ENCODE results near the gene SAMD3. TPM values are rescaled to one million over a fixed set of nuclear protein-coding genes. Genes with fewer than 3 reads are reported as not detected.

SAMD3 gene
- total RNA-seq, 1 experiment from 2014 or later = not detected

DNA sequence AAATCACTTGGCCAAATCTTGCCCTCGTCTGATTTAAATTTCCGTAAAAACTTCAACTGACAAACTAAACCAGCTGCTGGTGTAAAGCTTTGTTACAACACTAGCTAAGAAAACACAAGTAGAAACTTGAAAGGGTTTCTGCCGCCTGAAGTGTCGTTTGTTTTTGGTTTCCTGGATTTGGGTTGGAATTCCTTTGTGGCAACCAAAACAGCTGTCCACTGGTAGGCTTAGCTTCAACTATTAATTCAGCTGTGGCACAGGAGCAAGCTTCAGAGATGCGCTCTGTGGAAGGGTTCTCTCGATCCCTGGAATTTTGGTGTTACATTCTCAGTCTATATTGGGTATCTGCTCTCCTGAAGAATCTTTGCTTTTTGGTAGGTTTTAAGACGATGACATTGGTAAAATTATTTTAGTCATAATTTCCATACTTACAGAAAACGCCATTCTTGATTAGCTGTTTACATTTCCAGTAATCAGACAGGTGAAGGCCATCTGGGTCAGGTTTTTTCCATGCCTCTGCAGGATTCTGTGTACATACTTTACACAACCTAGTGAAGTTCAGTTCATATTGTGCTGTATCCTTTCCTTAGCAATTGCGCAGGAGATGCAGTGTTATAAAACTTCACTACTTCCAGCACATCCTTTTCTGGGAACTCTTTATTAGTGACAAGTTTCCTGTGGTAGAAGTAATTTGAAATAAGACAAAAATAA is 29.9 kb upstream of the SAMD3 start:
- no TSS peak for BruUV-seq (replicated peaks)
- no peaks in the 10 kb centered on the region for H3K9me3 ChIP-seq (ENCODE audit: control insufficient read depth, insufficient read depth, low read depth, low read length)
- H3K27me3 ChIP-seq (ENCODE audit: control insufficient read depth, insufficient read depth, low read length) = no peaks in the 10 kb centered on the region
- no peaks in the 10 kb centered on the region for H3K4me1 ChIP-seq (ENCODE audit: control insufficient read depth, insufficient read depth, low read length)
- no peak overlapping the region for H3K4me3 ChIP-seq (ENCODE audit: low read depth in 2 of 2, low read length in 2 of 2)
- in situ Hi-C loops (cut with HindIII; ENCODE audit: low pct_unique_long_range_greater_than_20kb, low sequenced_read_pairs) = no loop called here
- no peaks in the 10 kb centered on the region for H3K36me3 ChIP-seq (ENCODE audit: control insufficient read depth, insufficient read depth, low read length)
- TF ChIP-seq SIN3A (IDR thresholded peaks at IDR 0.05; ENCODE audit: borderline replicate concordance, insufficient read depth, low read depth, low read length) (no peak), CTCF (IDR thresholded peaks at IDR 0.05) (no peak), POLR2AphosphoS5 (IDR thresholded peaks at IDR 0.05; ENCODE audit: low read depth, low read length) (no peak), TCF7L2 (IDR thresholded peaks at IDR 0.05; ENCODE audit: low read depth, low read length) (no peak), REST (IDR thresholded peaks at IDR 0.05; ENCODE audit: insufficient read depth in 1 of 2, low read depth in 2 of 2, low read length in 1 of 2) (no peak)
- no peak for ATAC-seq
- no peak for DNase-seq (ENCODE audit: low read depth, low spot score)
- no peak overlapping the region for H3K27ac ChIP-seq (ENCODE audit: low read length)
- ChIA-PET POLR2A (no interaction called here), CTCF (no interaction called here)
- intact Hi-C loops (cut with micrococcal nuclease; ENCODE audit: unreplicated experiment) = no loop called here

GRCh38 chr6:130245267-130245666 is 22.5 kb upstream of the SAMD3 start:
- in situ Hi-C loops (cut with HindIII; ENCODE audit: low pct_unique_long_range_greater_than_20kb, low sequenced_read_pairs) (no loop called here), intact Hi-C loops (cut with micrococcal nuclease; ENCODE audit: unreplicated experiment) (no loop called here)
- Histone ChIP-seq H3K4me3 (ENCODE audit: low read depth in 2 of 2, low read length in 2 of 2) (no peak overlapping the region), H3K27me3 (ENCODE audit: control insufficient read depth, insufficient read depth, low read length) (no peaks in the 10 kb centered on the region), H3K4me1 (ENCODE audit: control insufficient read depth, insufficient read depth, low read length) (no peaks in the 10 kb centered on the region), H3K36me3 (ENCODE audit: control insufficient read depth, insufficient read depth, low read length) (no peaks in the 10 kb centered on the region), H3K9me3 (ENCODE audit: control insufficient read depth, insufficient read depth, low read depth, low read length) (no peaks in the 10 kb centered on the region), H3K27ac (ENCODE audit: low read length) (no peak overlapping the region)
- TF ChIP-seq SIN3A (IDR thresholded peaks at IDR 0.05; ENCODE audit: borderline replicate concordance, insufficient read depth, low read depth, low read length) (no peak), POLR2AphosphoS5 (IDR thresholded peaks at IDR 0.05; ENCODE audit: low read depth, low read length) (no peak), TCF7L2 (IDR thresholded peaks at IDR 0.05; ENCODE audit: low read depth, low read length) (no peak), CTCF (IDR thresholded peaks at IDR 0.05) (no peak), REST (IDR thresholded peaks at IDR 0.05; ENCODE audit: insufficient read depth in 1 of 2, low read depth in 2 of 2, low read length in 1 of 2) (no peak)
- ChIA-PET POLR2A (no interaction called here), CTCF (no interaction called here)
- DNase-seq (ENCODE audit: low read depth, low spot score) = no peak
- ATAC-seq = no peak
- BruUV-seq (replicated peaks) = no TSS peak

Measured in Panc1 (cell line).